Smooth muscle cell (in vitro differentiated cells): ENCODE data around the gene CPNE5. TPM values are rescaled to one million over a fixed set of nuclear protein-coding genes. Genes with fewer than 3 reads are reported as not detected.

Experiments used
- DNase-seq: peaks from one replicate; lab custom pipeline; 2025; ENCODE audit not compliant: unreplicated experiment; lab: John Stamatoyannopoulos, UW
- H2AFZ ChIP-seq: fragments of 200-600 bp; sonication (generic); 2 replicates; pipeline ENCODE4 v1.6.0; 2016; ENCODE audit warnings: antibody characterized with exemption, low read depth, mild to moderate bottlenecking
- H3F3A ChIP-seq: fragments of 200-600 bp; sonication (generic); 2 replicates; pipeline ENCODE4 v1.6.0; 2017; ENCODE audit warnings: antibody characterized with exemption, low read depth
- H3K27ac ChIP-seq: fragments of 200-600 bp; sonication (generic); 2 replicates; pipeline ENCODE4 v1.5.1; 2016; ENCODE audit warnings: low read depth, mild to moderate bottlenecking
- H3K27me3 ChIP-seq: fragments of 200-600 bp; sonication (generic); 2 replicates; pipeline ENCODE4 v1.6.1; 2016; ENCODE audit warnings: low read depth, mild to moderate bottlenecking
- H3K36me3 ChIP-seq: fragments of 200-600 bp; sonication (generic); 2 replicates; pipeline ENCODE4 v1.5.1; 2016; ENCODE audit warnings: low read depth
- H3K4me1 ChIP-seq: fragments of 200-600 bp; sonication (generic); 2 replicates; pipeline ENCODE4 v1.5.1; 2016; ENCODE audit warnings: low read depth
- H3K4me2 ChIP-seq: fragments of 200-600 bp; sonication (generic); 2 replicates; pipeline ENCODE4 v1.6.0; 2016; ENCODE audit warnings: mild to moderate bottlenecking
- H3K4me3 ChIP-seq: fragments of 200-600 bp; sonication (generic); 2 replicates; pipeline ENCODE4 v1.5.1; 2016; ENCODE audit warnings: mild to moderate bottlenecking
- H3K79me2 ChIP-seq: fragments of 200-600 bp; sonication (generic); 2 replicates; pipeline ENCODE4 v1.6.0; 2016; ENCODE audit warnings: low read depth, mild to moderate bottlenecking
- H3K9ac ChIP-seq: fragments of 200-600 bp; sonication (generic); 2 replicates; pipeline ENCODE4 v1.6.0; 2016; ENCODE audit warnings: low read depth
- H3K9me3 ChIP-seq: fragments of 200-600 bp; sonication (generic); replicated peaks from 2 replicates; pipeline ENCODE4 v1.5.1; 2016; ENCODE audit warnings: low read depth
- H4K20me1 ChIP-seq: fragments of 200-600 bp; sonication (generic); 2 replicates; pipeline ENCODE4 v1.6.0; 2016; ENCODE audit warnings: low read depth
- WGBS: methylation state at CpG from one replicate; pipeline ENCODE4 v1.1.7; 2016; ENCODE audit warnings: low lambda C conversion rate; 5-methylcytosine and 5-hydroxymethylcytosine counted together
- polyA plus RNA-seq: library from polyadenylated mRNA; unstranded; fragments of >200 nt; fragmentation: Nextera tagmentation; extraction: Ambion mirVana; gene quantifications from 2 replicates; pipeline ENCODE4 v1.2.1, GENCODE V29; 2016
- total RNA-seq: library from RNA; depleted of rRNA; stranded (reverse); fragments of >200 nt; gene quantifications from 2 replicates; pipeline ENCODE4 v1.2.3, GENCODE V29; 2014
- TF ChIP-seq, protein P1 (sequence below): fragments of 200-600 bp; sonication (generic); IDR thresholded peaks from 2 replicates; pipeline ENCODE4 v1.5.1; 2017; ENCODE audit warnings: borderline replicate concordance, mild to moderate bottlenecking, antibody characterized with exemption; ENCODE audit not compliant: insufficient read depth, poor library complexity, severe bottlenecking

Gene CPNE5
- total and polyA plus RNA-seq, 2 experiments from 2014 or later: 1.0 TPM; not detected in 1

- 94% methylated on average over 10 of the region's 10 CpGs for WGBS
- peaks cover 2% of the 10 kb centered on the region for H3K4me1 ChIP-seq
- H2AFZ ChIP-seq: no peak overlapping the region
- H3K4me2 ChIP-seq: no peak overlapping the region
- TF ChIP-seq, protein P1, sequence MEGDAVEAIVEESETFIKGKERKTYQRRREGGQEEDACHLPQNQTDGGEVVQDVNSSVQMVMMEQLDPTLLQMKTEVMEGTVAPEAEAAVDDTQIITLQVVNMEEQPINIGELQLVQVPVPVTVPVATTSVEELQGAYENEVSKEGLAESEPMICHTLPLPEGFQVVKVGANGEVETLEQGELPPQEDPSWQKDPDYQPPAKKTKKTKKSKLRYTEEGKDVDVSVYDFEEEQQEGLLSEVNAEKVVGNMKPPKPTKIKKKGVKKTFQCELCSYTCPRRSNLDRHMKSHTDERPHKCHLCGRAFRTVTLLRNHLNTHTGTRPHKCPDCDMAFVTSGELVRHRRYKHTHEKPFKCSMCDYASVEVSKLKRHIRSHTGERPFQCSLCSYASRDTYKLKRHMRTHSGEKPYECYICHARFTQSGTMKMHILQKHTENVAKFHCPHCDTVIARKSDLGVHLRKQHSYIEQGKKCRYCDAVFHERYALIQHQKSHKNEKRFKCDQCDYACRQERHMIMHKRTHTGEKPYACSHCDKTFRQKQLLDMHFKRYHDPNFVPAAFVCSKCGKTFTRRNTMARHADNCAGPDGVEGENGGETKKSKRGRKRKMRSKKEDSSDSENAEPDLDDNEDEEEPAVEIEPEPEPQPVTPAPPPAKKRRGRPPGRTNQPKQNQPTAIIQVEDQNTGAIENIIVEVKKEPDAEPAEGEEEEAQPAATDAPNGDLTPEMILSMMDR: no peak
- no peak overlapping the region for H3K27ac ChIP-seq
- DNase-seq: no peak
- no peaks in the 10 kb centered on the region for H3F3A ChIP-seq
- no peaks in the 10 kb centered on the region for H3K27me3 ChIP-seq
- H3K36me3 ChIP-seq: no peaks in the 10 kb centered on the region
- no peak overlapping the region for H3K4me3 ChIP-seq
- H3K9me3 ChIP-seq: no peaks in the 10 kb centered on the region
- H3K9ac ChIP-seq: no peak overlapping the region
- H4K20me1 ChIP-seq: peaks cover 3% of the 10 kb centered on the region
- H3K79me2 ChIP-seq: no peaks in the 10 kb centered on the region
Observed at GRCh38 chr6:36722365-36722764, 116.9 kb downstream of the CPNE5 start.

DNA sequence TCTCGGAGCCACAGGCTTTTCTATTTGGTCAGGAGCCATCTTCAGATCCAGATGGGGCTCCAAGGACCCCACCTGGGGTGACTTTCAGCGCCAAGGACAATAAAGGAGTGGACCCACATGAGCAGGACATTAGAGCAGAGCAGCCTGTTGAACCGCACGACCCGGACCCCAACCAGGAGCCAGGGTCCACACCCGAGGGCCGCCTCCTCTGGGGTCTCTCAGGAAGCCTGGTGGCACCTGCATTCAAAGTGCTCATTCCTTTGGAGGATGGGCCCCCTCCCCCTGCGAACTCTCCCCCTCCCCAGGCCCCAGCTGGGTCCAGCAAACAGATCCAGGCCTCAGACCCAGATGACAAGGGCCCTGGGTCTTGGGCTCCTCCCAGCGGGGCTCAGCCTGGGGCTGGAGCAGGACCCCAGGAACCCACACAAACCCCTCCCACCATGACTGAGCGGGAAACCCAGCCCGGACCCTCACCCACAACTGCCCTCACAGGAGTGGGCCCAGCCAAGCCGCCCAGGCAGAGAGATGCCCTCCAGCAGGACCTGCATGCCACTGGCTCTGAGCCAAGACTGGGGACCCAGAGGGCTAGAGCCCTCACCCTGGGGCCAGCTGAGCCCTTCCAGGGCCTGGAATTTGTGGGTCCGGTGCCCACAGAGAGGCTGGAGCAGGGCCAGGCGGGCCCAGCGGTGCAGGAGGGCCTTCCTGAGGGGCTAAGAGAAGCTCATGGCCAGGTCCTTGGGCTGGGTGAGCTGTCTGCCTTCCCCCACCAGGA lies 117.7 kb downstream of the CPNE5 start:
- Histone ChIP-seq H3F3A (no peaks in the 10 kb centered on the region), H2AFZ (no peak overlapping the region), H3K79me2 (no peaks in the 10 kb centered on the region), H3K27me3 (no peaks in the 10 kb centered on the region), H3K9ac (no peak overlapping the region), H3K36me3 (no peaks in the 10 kb centered on the region), H3K9me3 (no peaks in the 10 kb centered on the region), H3K4me2 (no peak overlapping the region), H4K20me1 (no peaks in the 10 kb centered on the region), H3K4me1 (no peaks in the 10 kb centered on the region), H3K27ac (no peak overlapping the region), H3K4me3 (no peak overlapping the region)
- WGBS: 95% methylated on average over 13 of the region's 15 CpGs
- no peak for DNase-seq
- TF ChIP-seq, protein P1: no peak

GRCh38 chr6:36720251-36721141 lies 118.7 kb downstream of the CPNE5 start:
- no peak overlapping the region for H3K4me3 ChIP-seq
- no peaks in the 10 kb centered on the region for H3F3A ChIP-seq
- no peaks in the 10 kb centered on the region for H3K9me3 ChIP-seq
- H3K27ac ChIP-seq: no peak overlapping the region
- H3K9ac ChIP-seq: no peak overlapping the region
- no peaks in the 10 kb centered on the region for H3K4me1 ChIP-seq
- no peaks in the 10 kb centered on the region for H3K79me2 ChIP-seq
- H2AFZ ChIP-seq: no peak overlapping the region
- 90% methylated on average over 11 of the region's 11 CpGs for WGBS
- no peaks in the 10 kb centered on the region for H3K27me3 ChIP-seq
- H3K36me3 ChIP-seq: no peaks in the 10 kb centered on the region
- TF ChIP-seq, protein P1: no peak
- H3K4me2 ChIP-seq: no peak overlapping the region
- no peaks in the 10 kb centered on the region for H4K20me1 ChIP-seq
- no peak for DNase-seq
